Ishikawa (cell line): ENCODE results near the gene FOXI1.

Experiments
- CEBPB ChIP-seq: IDR thresholded peaks from 2 replicates; pipeline ENCODE4 v1.6.1; 2012
- CREB1 ChIP-seq: IDR thresholded peaks from 2 replicates; pipeline ENCODE4 v1.6.1; 2012; ENCODE audit warnings: low read depth
- EGR1 ChIP-seq: IDR thresholded peaks from 2 replicates; pipeline ENCODE4 v1.6.1; 2012
- EP300 ChIP-seq: IDR thresholded peaks from 2 replicates; pipeline ENCODE4 v1.6.1; 2012; ENCODE audit warnings: borderline replicate concordance
- FOXM1 ChIP-seq: IDR thresholded peaks from 2 replicates; pipeline ENCODE4 v1.6.1; 2012; ENCODE audit warnings: low read depth, borderline replicate concordance
- NFIC ChIP-seq: IDR thresholded peaks from 2 replicates; pipeline ENCODE4 v1.6.1; 2012
- RAD21 ChIP-seq: IDR thresholded peaks from 2 replicates; pipeline ENCODE4 v1.6.1; 2012; ENCODE audit warnings: low read depth
- REST ChIP-seq: IDR thresholded peaks from 2 replicates; pipeline ENCODE4 v1.6.1; 2012; ENCODE audit warnings: low read depth, mild to moderate bottlenecking
- TAF1 ChIP-seq: IDR thresholded peaks from 2 replicates; pipeline ENCODE4 v1.6.1; 2012; ENCODE audit warnings: low read depth, mild to moderate bottlenecking
- TCF12 ChIP-seq: IDR thresholded peaks from 2 replicates; pipeline ENCODE4 v1.6.1; 2012; ENCODE audit warnings: low read depth
- TEAD4 ChIP-seq: IDR thresholded peaks from 2 replicates; pipeline ENCODE4 v1.6.1; 2012
- USF1 ChIP-seq: IDR thresholded peaks from 2 replicates; pipeline ENCODE4 v1.6.1; 2012
- YY1 ChIP-seq: IDR thresholded peaks from 2 replicates; pipeline ENCODE4 v1.6.1; 2012; ENCODE audit warnings: low read depth
- ZBTB7A ChIP-seq: IDR thresholded peaks from 2 replicates; pipeline ENCODE4 v1.6.1; 2012; ENCODE audit warnings: low read depth
- TF ChIP-seq, protein P1 (sequence below): IDR thresholded peaks from 2 replicates; pipeline ENCODE4 v1.6.1; 2012

The FOXI1 gene

GRCh38 chr5:170095646-170096045 is 10.1 kb upstream of the FOXI1 start:
- TF ChIP-seq YY1, result no peak
- no peak for TF ChIP-seq ZBTB7A
- TF ChIP-seq TAF1, result no peak
- no peak for TF ChIP-seq NFIC
- no peak for TF ChIP-seq EGR1
- no peak for TF ChIP-seq EP300
- no peak for TF ChIP-seq TEAD4
- TF ChIP-seq REST, result no peak
- TF ChIP-seq USF1, result no peak
- TF ChIP-seq, protein P1, sequence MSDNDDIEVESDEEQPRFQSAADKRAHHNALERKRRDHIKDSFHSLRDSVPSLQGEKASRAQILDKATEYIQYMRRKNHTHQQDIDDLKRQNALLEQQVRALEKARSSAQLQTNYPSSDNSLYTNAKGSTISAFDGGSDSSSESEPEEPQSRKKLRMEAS, result no peak

DNA sequence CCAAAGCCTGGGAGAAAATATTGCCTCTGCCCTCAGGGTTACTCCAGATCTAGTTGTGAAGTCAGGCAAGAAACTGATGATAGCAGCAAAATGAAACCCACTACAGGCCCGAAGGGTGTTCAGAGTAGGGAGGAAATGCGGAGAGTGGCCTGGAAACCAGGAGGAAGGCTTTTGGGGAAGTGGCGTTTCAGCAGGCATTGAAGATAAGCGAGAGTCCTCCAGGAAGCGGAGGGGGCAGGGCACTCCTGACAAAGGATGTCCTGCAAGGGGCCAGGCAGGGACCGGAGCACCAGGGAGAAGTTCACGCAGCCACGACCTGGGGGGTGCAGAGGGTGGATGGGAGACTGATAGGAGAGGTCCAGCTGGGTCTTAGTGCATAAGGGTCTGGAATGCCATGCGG is 7.8 kb upstream of the FOXI1 start:
- TF ChIP-seq CREB1 (no peak), EP300 (no peak), YY1 (no peak), TEAD4 (no peak), USF1 (no peak), FOXM1 (no peak), CEBPB (no peak), REST (no peak), NFIC (no peak), EGR1 (no peak), TCF12 (no peak), ZBTB7A (no peak), TAF1 (no peak), RAD21 (no peak)
- TF ChIP-seq, protein P1, result no peak

DNA sequence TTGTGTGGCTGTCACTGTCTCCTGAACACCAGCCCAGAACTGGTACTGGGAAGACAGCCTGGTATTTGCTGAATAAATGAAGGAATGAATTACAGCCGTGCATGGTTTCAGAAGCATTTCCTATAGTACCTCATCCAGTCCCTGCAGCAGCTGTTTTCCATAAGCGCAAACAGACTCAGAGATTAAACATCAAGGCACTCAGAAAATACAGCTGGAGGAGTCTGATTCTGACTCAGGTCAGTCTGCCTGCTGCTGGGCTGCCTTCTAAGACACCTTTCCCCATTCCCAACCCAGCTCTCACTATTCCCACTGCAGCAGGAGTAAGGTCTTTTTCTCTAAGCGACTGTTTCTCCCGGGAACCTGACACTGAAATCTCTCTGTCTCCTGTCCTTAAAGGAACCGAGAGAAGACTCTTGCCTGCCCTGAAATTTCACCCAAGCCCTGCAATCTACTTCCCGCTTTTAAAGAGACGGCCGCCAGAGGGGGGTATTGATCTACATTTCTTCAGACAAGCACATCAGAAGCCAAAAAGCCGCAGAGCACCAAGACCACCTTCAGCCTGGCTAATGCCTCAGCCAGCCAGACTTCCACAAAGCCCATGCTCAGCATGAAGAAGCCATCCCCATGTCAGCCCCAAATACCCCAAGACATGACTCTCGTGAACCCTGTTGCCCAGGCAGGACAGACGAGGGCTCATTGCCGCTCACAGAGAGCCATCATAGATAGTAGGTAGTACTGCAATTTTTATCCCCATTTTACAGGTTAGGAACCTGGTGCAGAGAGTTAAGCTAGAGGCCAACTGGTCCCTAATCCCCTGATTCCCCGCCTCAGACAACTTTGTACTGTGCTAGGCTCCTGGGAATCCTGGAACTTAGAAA is 5.4 kb upstream of the FOXI1 start:
- TF ChIP-seq REST, result no peak
- TF ChIP-seq RAD21, result peak; percentile 95

DNA sequence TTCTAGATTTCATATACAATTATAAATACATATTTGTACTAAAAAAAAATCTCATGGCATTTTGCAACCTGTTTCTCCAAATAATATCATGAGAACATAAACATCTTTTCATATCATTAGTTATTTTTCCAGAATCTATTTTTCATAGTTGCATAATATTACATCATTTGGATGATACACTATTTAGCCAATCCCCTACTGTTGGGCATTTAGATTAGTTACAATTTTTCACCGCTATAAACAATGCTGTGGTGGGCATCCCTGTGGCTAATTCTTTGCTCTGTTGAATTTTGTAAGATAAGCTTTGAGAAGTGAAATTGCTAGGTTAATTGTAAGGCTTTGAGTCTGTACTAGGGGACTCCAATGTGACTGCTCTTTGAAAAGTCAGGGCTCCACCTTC is 2.2 kb upstream of the FOXI1 start:
- TF ChIP-seq TEAD4, result no peak
- no peak for TF ChIP-seq RAD21

- TF ChIP-seq NFIC (no peak), REST (no peak), ZBTB7A (no peak), RAD21 (no peak), TEAD4 (no peak), TAF1 (no peak), CREB1 (no peak), TCF12 (no peak), CEBPB (no peak), FOXM1 (no peak), EP300 (no peak), YY1 (no peak), EGR1 (no peak), USF1 (no peak)
- TF ChIP-seq, protein P1, result no peak
Observed at GRCh38 chr5:170104299-170104698, 1.4 kb upstream of the FOXI1 start.
